Hippocampal formation (tissue), 2 donors: ENCODE results near the gene CGB3.

Source experiments
- DNase-seq, 2 donors: peaks; one replicate each; lab custom pipeline; 2025; lab: John Stamatoyannopoulos, UW

CGB3 gene

DNA sequence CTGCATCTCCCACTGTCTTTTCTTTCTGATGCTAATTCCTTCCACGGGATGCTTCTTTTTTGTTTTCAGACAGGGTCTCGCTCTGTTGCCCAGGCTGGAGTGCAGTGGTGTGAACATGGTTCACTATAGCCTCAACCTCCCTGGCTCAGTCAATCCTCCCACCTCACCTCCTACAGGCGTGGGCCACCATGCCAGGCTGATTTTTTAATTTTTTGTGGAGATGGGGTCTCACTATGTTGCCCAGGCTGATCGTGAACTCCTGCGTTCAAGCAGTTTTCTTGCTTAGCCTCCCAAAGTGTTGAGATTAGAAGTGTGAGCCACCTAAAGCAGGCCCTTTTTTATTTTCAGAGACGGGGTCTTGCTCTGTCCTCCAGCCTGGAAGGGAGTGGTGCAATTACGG, 35.8 kb downstream of the CGB3 start:
- DNase-seq, result no peak

GRCh38 chr19:48987323-48987722, 36.8 kb downstream of the CGB3 start:
- DNase-seq, result no peak

DNA sequence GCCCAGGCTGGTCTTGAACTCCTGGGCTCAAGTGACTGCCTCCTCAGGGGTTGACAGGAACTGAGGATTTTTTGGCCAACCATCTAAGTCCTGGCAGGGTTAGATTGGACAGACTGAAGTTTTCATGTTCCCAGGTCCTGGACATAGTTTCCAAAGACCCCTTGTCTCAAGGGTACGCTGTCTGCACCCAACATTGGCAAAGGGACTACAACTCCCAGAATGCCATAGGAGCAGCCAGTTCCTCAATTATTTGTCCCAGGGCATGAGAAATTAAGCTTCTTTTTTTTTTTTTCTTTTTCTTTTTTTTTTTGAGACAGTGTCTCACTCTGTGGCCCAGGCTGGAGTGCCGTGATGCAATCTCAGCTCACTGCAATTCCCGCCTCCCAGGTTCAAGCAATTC, 37.9 kb downstream of the CGB3 start:
- no peak for DNase-seq

- no peak for DNase-seq
These were observed 38.4 kb downstream of the CGB3 start for GRCh38 chr19:48985711-48986110.

DNA sequence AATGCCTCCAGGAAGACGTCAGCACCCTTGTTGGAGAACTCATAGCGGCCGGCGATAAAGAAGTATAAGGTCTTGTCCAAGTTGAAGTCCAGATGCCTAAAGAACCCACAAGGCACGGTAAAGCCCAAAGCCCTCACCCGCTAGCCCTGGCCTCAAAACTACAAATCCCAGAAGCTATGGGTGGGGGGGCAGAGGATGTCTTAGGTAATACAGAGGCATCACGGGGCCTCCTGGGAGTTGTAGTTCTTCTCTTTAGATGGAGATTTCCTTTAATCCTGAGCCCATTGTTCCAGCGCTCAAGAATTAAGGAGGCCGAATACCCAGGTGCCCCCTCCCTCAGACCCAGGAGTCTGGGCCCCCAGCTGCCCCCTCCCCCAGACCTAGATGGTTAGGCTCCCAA, 41.9 kb downstream of the CGB3 start:
- no peak for DNase-seq

DNA sequence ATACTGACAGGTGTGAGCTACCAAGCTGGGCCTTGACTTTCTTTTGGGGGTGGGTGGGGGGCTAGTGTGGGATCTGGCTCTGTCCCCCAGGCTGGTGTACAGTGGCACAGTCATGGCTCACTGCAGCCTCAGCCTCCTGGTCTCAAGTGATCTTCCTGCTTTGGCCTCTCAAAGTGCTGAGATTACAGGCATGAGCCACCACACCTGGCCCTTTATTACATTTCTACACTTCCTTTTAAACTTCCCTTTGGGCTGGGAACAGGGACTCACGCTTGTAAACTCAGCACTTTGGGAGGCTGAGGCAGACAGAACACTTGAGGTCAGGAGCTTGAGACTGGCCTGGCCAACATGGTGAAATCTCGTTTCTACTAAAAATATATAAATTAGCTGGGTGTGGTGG, 47.1 kb downstream of the CGB3 start:
- no peak for DNase-seq

GRCh38 chr19:48975947-48976847, 47.9 kb downstream of the CGB3 start:
- no peak for DNase-seq
